ENCODE results near the gene SEC23B.
A peak's percentile ranks its signal among the peaks of the same experiment; 100 is the strongest.

The SEC23B gene

DNA sequence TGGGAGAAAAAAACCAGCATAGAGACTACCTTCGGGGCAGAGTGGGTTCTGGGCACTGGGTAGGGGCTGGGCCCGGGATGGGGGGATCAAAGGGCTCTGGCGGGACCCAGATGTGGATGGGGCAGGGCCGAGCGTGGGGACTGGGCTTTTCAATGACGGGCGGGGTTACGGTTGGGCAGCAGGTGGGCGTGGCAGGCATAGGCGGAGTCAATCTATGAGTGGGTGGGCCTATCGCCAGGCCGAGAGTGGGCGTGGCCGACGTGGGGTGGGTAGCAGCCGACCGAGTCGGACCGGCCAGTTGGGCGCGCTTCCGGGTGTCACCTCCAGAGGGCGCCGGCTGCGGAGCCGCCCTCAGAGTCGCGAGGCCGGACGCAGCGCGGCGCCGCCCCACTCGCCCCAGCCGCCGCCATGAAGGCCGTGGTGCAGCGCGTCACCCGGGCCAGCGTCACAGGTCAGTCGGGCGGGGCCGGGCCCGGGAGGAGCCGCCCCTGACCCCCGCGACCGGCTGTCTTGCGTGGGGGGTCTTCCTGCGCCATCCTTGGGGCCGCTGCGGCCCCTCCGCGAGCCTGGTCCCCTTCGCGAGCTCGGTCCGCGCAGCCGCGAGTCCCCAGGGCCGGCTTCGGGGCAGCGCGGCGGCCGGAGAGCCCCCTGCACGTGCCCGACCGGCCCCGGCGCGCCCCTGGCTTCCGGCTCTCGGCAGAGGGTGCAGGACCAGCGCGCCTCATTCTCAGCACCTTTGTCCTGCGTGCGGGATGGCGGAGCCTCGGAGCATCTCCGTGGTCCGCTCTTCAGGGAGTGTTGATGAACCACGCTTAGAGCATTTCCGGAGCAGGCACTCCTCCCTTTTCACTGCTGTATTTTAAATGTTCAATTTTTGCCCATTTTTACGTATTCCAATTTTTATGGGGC, 80.2 kb downstream of the SEC23B start, which contains the start of gene DTD1:
TSS of gene DTD1 (plus strand) at position 390 of the 909 bp plus-strand sequence. CDS start at position 409, 19 bp downstream.
- peaks cover 0 to 8% (median 4%) of the 10 kb centered on the region in 11 experiments; a peak in 6 of 22 replicates for H3K9me3 ChIP-seq (replicated peaks in 1 of 11)
- no peaks in the 10 kb centered on the region for H3K27me3 ChIP-seq
- H3K9ac ChIP-seq, result peak within 1 kb of the TSS; percentile 75 to 85 (median 80)
- no peaks in the 10 kb centered on the region for H3K36me3 ChIP-seq
- H3K4me2 ChIP-seq, result peak within 1 kb of the TSS; percentile 55 to 84 (median 78)
- no peak for TF ChIP-seq Cebpa-rat (IDR thresholded peaks at IDR 0.05)
- H3K4me1 ChIP-seq, result peaks cover 0 to 5% (median 0%) of the 10 kb centered on the region in 10 experiments; a peak in 3 of 20 replicates
- no peaks in the 10 kb centered on the region for H4K20me1 ChIP-seq
- peak within 1 kb of the TSS; percentile 64 to 78 (median 74) for H3K4me3 ChIP-seq
- H3K27ac ChIP-seq, result peak within 1 kb of the TSS; percentile 17 to 82 (median 76); a peak in 21 of 22 replicates

DNA sequence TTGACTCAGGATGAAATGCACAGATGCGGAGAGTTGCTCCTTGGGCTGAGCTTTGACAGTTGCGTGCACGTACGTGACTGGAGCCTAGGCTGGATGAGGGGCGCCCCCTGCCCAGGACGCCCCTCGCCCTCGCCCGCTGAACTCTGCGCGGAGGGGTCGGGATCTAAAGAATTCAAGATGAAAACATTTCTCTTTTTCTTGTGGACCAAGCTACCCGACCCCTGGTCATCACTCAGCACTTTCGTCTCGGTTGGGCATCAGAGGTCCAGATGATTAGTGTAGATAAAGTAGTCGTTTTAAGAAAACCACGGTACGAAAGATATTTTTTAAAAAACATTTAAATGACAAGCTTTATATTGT, 80.8 kb downstream of the SEC23B start:
- H4K20me1 ChIP-seq, result no peaks in the 10 kb centered on the region
- H3K9ac ChIP-seq, result peak overlapping the region; percentile 75 to 85 (median 80); a peak in 20 of 22 replicates
- H3K4me2 ChIP-seq, result peak overlapping the region; percentile 55 to 84 (median 78)
- no peaks in the 10 kb centered on the region for H3K27me3 ChIP-seq
- H3K4me1 ChIP-seq, result peaks cover 0 to 5% (median 0%) of the 10 kb centered on the region in 10 experiments; a peak in 3 of 20 replicates
- H3K9me3 ChIP-seq (replicated peaks in 1 of 11), result peaks cover 0 to 8% (median 4%) of the 10 kb centered on the region in 11 experiments; a peak in 6 of 22 replicates
- H3K27ac ChIP-seq, result peak overlapping the region in 7 of 11 experiments; percentile 64 to 82 (median 76); a peak in 10 of 22 replicates
- TF ChIP-seq Cebpa-rat (IDR thresholded peaks at IDR 0.05), result no peak
- H3K36me3 ChIP-seq, result no peaks in the 10 kb centered on the region
- H3K4me3 ChIP-seq, result peak overlapping the region; percentile 64 to 78 (median 74)

DNA sequence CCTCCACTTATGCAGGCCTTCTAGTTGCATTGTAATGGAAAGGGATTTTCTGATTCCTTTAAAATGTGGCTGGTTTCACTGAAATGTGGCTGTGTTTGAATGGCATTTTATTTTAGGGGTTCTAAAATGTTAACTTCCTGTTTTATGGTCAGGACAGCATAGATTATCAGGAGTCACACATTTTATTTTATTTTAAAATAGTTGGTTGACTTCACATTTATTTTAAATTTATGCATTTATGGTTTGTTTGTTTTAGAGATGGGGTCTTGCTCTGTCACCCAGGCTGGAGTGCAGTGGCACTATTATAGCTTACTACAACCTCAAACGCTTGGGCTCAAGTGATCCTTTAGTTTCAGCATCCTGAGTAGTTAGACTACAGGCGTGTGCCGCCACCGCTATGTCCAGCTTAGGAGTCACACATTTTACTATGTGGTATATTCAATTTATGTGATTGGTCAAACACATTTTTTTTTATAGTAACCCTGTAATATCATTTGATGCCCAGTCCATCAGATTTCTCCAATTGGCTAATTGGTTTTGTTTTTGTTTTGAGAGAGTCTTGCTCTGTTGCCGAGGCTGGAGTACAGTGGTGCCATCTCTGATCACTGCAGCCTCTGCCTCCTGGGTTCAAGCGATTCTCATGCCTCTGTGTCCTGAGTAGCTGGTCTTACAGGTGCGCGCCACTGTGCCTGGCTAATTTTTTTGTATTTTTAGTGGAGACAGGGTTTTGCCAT, 82.4 kb downstream of the SEC23B start:
- no peak overlapping the region for H3K4me2 ChIP-seq
- no peak overlapping the region for H3K27ac ChIP-seq
- TF ChIP-seq Cebpa-rat (IDR thresholded peaks at IDR 0.05), result no peak
- H3K27me3 ChIP-seq, result no peaks in the 10 kb centered on the region
- no peak overlapping the region for H3K4me3 ChIP-seq
- H3K36me3 ChIP-seq, result no peaks in the 10 kb centered on the region
- no peak overlapping the region for H3K9ac ChIP-seq
- peaks cover 0 to 8% (median 4%) of the 10 kb centered on the region in 11 experiments; a peak in 6 of 22 replicates for H3K9me3 ChIP-seq (replicated peaks in 1 of 11)
- peaks cover 0 to 5% (median 0%) of the 10 kb centered on the region in 10 experiments; a peak in 3 of 20 replicates for H3K4me1 ChIP-seq
- H4K20me1 ChIP-seq, result no peaks in the 10 kb centered on the region

DNA sequence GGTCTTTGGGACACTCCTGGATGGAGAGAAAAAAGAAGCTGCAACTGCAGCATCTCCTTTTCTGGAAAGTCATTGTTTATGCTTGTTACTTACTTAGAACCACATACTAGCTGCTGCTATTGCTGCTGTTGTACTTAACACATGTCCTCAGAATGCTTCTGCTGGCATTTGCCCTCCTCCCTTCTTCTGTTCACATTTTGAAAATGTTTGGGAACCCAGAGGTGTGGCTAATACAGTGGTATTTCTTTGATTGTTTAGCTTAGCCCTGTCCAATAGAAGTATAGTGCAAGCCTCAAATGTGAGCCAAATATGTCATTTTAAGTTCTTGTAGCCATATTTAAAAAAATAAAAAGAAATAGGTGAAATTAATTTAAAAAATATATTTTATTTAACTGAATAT, 88.5 kb downstream of the SEC23B start:
- no peak overlapping the region for H3K9ac ChIP-seq

DNA sequence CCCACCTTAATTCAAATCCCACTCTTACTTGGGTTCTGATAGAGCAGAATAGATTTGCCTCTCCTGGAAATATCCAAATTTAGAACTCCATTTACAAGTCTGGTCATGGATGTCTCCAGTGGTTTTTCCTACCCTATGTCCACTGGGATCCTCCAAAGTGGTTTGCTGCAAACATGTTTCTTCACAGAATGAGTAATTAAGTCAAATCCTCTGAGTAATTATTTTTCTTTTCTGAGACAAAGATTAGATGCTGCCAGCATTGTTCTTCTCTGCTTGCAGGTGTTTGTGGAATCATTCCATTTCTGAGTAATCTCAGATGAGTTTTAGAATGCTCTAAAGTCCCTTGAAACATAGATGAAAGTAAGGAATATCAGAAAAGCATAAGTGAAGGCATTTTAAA, 102.0 kb downstream of the SEC23B start:
- Histone ChIP-seq H3K4me1 (peaks cover 0 to 6% (median 0%) of the 10 kb centered on the region in 10 experiments; a peak in 1 of 20 replicates), H3K27ac (no peak overlapping the region), H3K4me2 (no peak overlapping the region), H3K9ac (no peak overlapping the region), H3K36me3 (no peaks in the 10 kb centered on the region; a peak in 1 of 22 replicates), H3K27me3 (no peaks in the 10 kb centered on the region), H4K20me1 (no peaks in the 10 kb centered on the region; a peak in 1 of 22 replicates), H3K4me3 (no peak overlapping the region), H3K9me3 (replicated peaks in 1 of 11) (no peaks in the 10 kb centered on the region)
- no peak for TF ChIP-seq Cebpa-rat (IDR thresholded peaks at IDR 0.05)

More for the DNA sequence above, 88.5 kb downstream of the SEC23B start:
- H3K9me3 ChIP-seq (replicated peaks in 1 of 11), result peaks cover 4 to 12% (median 6%) of the 10 kb centered on the region in 11 experiments; a peak in 16 of 22 replicates
- H3K36me3 ChIP-seq, result peaks cover 0 to 12% (median 8%) of the 10 kb centered on the region in 11 experiments; a peak in 5 of 22 replicates
- H4K20me1 ChIP-seq, result no peaks in the 10 kb centered on the region
- H3K4me3 ChIP-seq, result no peak overlapping the region
- TF ChIP-seq Cebpa-rat (IDR thresholded peaks at IDR 0.05), result no peak
- H3K4me2 ChIP-seq, result no peak overlapping the region
- no peak overlapping the region for H3K27ac ChIP-seq
- no peaks in the 10 kb centered on the region for H3K27me3 ChIP-seq
- no peaks in the 10 kb centered on the region for H3K4me1 ChIP-seq

All from BLaER1 treated with 17β-estradiol and CSF1 and Interleukin-3, amounts not matched to agents 10 nM and 100 nM (cell line).